Erythroblast (primary cell): ENCODE measurements around the gene RETREG1.

Source experiments
- GATA1 ChIP-seq: IDR thresholded peaks from 2 replicates; pipeline ENCODE4 v1.6.1; 2011; ENCODE audit warnings: low read depth, mild to moderate bottlenecking, control low read depth, low read length, moderate library complexity
- POLR2A ChIP-seq: IDR thresholded peaks from 2 replicates; pipeline ENCODE4 v1.6.1; 2011; ENCODE audit warnings: mild to moderate bottlenecking, low read length

- TF ChIP-seq POLR2A, result no peak
- TF ChIP-seq GATA1, result no peak
These were observed 119.3 kb downstream of the RETREG1 start for GRCh38 chr5:16497546-16497945.
